ENCODE measurements around the gene ANKDD1B.

Gene ANKDD1B

GRCh38 chr5:75668977-75669689 is 57.9 kb downstream of the ANKDD1B start:
- Histone ChIP-seq H3K4me2 (ENCODE audit: low read length) (peak overlapping the region; percentile 54), H3K9ac (no peak overlapping the region), H3K27ac (peak overlapping the region; percentile 69), H3K79me2 (peaks cover 3% of the 10 kb centered on the region), H2AFZ (peak overlapping the region; percentile 84), H3K36me3 (ENCODE audit: control insufficient read depth, insufficient read depth, low read length) (no peaks in the 10 kb centered on the region), H3K9me3 (ENCODE audit: control insufficient read depth, low read length) (no peaks in the 10 kb centered on the region), H3K4me1 (peaks cover 23% of the 10 kb centered on the region), H3K4me3 (ENCODE audit: low read depth, low read length) (peak overlapping the region; percentile 40), H3K27me3 (ENCODE audit: control insufficient read depth, insufficient read depth, low read length) (no peaks in the 10 kb centered on the region)
- no peak for TF ChIP-seq CTCF (IDR thresholded peaks at IDR 0.05)

DNA sequence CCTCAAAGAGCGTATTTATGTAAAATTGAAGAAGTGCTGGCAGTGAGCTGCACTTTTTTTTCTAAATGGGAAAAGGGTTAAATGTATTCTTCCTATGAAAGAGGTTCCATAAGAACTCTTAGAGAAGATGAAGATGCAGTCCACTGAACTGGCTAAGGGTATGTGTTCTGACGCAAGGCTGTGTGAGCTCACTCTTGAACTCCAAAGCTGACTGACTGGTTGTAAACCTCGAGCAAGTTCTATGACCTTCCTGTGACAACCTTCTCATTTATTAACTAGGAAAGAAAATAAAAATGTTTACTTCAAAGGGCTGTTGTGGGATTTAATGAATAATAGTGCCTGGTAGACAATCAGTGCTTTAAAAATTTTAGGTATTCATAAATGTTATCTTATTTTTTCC is 59.3 kb downstream of the ANKDD1B start:
- TF ChIP-seq CTCF (IDR thresholded peaks at IDR 0.05) = no peak
- H3K4me1 ChIP-seq = peaks cover 33% of the 10 kb centered on the region
- peak overlapping the region; percentile 2 for H3K27ac ChIP-seq
- H3K9me3 ChIP-seq (ENCODE audit: control insufficient read depth, low read length) = no peaks in the 10 kb centered on the region
- H3K4me2 ChIP-seq (ENCODE audit: low read length) = no peak overlapping the region
- H2AFZ ChIP-seq = no peak overlapping the region
- no peak overlapping the region for H3K9ac ChIP-seq
- H3K36me3 ChIP-seq (ENCODE audit: control insufficient read depth, insufficient read depth, low read length) = no peaks in the 10 kb centered on the region
- H3K27me3 ChIP-seq (ENCODE audit: control insufficient read depth, insufficient read depth, low read length) = no peaks in the 10 kb centered on the region
- no peak overlapping the region for H3K4me3 ChIP-seq (ENCODE audit: low read depth, low read length)
- H3K79me2 ChIP-seq = peaks cover 3% of the 10 kb centered on the region

GRCh38 chr5:75671506-75671905 is 60.3 kb downstream of the ANKDD1B start:
- Histone ChIP-seq H3K4me2 (ENCODE audit: low read length) (no peak overlapping the region), H3K27ac (no peak overlapping the region), H3K27me3 (ENCODE audit: control insufficient read depth, insufficient read depth, low read length) (no peaks in the 10 kb centered on the region), H3K36me3 (ENCODE audit: control insufficient read depth, insufficient read depth, low read length) (no peaks in the 10 kb centered on the region), H2AFZ (no peak overlapping the region), H3K79me2 (peaks cover 3% of the 10 kb centered on the region), H3K4me1 (peaks cover 33% of the 10 kb centered on the region), H3K9me3 (ENCODE audit: control insufficient read depth, low read length) (no peaks in the 10 kb centered on the region), H3K9ac (no peak overlapping the region), H3K4me3 (ENCODE audit: low read depth, low read length) (no peak overlapping the region)
- no peak for TF ChIP-seq CTCF (IDR thresholded peaks at IDR 0.05)

DNA sequence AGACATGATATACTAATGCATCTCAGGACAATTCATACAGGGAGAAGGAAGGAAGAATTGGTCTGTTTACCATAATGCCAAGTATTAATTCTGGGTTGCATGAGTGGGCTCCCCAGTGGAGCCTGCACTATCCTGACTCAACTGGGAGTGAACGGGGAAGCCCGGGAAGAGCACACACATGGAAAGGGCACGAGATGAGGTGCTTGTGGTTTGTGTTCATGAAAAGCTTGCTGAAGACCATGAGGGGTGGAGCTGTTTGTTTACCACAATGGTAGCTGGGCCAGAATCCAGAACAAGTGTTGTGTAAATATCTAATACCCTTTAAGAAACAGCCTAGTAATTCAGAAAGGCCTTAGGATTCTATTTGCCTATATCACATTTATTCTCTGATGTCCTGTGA is 61.4 kb downstream of the ANKDD1B start:
- no peak overlapping the region for H3K4me2 ChIP-seq (ENCODE audit: low read length)
- no peaks in the 10 kb centered on the region for H3K27me3 ChIP-seq (ENCODE audit: control insufficient read depth, insufficient read depth, low read length)
- no peaks in the 10 kb centered on the region for H3K9me3 ChIP-seq (ENCODE audit: control insufficient read depth, low read length)
- no peak overlapping the region for H3K27ac ChIP-seq
- H3K4me3 ChIP-seq (ENCODE audit: low read depth, low read length) = no peak overlapping the region
- peaks cover 3% of the 10 kb centered on the region for H3K79me2 ChIP-seq
- TF ChIP-seq CTCF (IDR thresholded peaks at IDR 0.05) = no peak
- H3K36me3 ChIP-seq (ENCODE audit: control insufficient read depth, insufficient read depth, low read length) = no peaks in the 10 kb centered on the region
- H3K4me1 ChIP-seq = peaks cover 23% of the 10 kb centered on the region
- no peak overlapping the region for H2AFZ ChIP-seq
- no peak overlapping the region for H3K9ac ChIP-seq

DNA sequence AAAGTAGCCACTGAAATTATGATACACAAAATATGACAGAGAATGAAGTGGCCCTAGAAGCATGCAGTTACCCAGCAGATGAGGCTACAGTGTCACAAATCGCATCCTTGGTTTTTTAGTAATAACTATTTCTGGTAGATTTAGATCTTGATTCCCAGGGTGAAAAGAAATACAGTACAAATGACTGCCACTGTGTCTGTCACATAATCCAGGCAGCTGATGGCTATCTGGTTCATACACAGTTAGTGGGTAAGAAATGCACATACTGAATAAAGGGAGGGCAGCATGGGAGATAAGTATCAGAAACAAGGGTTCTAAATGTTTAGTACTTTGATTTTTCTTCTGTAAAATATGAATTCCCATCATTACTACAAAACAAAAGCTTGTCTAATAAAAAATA is 64.5 kb downstream of the ANKDD1B start:
- H3K36me3 ChIP-seq (ENCODE audit: control insufficient read depth, insufficient read depth, low read length) = no peaks in the 10 kb centered on the region
- no peaks in the 10 kb centered on the region for H3K79me2 ChIP-seq
- H3K9me3 ChIP-seq (ENCODE audit: control insufficient read depth, low read length) = no peaks in the 10 kb centered on the region
- peak overlapping the region; percentile 74 for H3K27ac ChIP-seq
- no peak for TF ChIP-seq CTCF (IDR thresholded peaks at IDR 0.05)
- H3K27me3 ChIP-seq (ENCODE audit: control insufficient read depth, insufficient read depth, low read length) = no peaks in the 10 kb centered on the region
- peaks cover 15% of the 10 kb centered on the region for H3K4me1 ChIP-seq
- H3K4me2 ChIP-seq (ENCODE audit: low read length) = peak overlapping the region; percentile 39
- H2AFZ ChIP-seq = peak overlapping the region; percentile 39
- H3K9ac ChIP-seq = no peak overlapping the region
- no peak overlapping the region for H3K4me3 ChIP-seq (ENCODE audit: low read depth, low read length)

Measured in parathyroid adenoma (tissue), 2 donors.